Measurements from ENCODE around the gene CMBL. TPM values are rescaled to one million over a fixed set of nuclear protein-coding genes. Genes with fewer than 3 reads are reported as not detected.
A peak's percentile ranks its signal among the peaks of the same experiment; 100 is the strongest.

The CMBL gene
- total RNA-seq, 1 donor, result 9.0 TPM

GRCh38 chr5:10283927-10284635 is 23.6 kb downstream of the CMBL start:
- Histone ChIP-seq H3K27ac (ENCODE audit: low read depth, low read length) (no peak overlapping the region), H3K9me3 (ENCODE audit: low read depth, low read length) (no peaks in the 10 kb centered on the region), H3K4me2 (ENCODE audit: insufficient read depth, low read length) (no peak overlapping the region), H4K20me1 (ENCODE audit: insufficient read depth, low read length) (no peaks in the 10 kb centered on the region), H3K4me1 (ENCODE audit: insufficient read depth, low read length) (no peaks in the 10 kb centered on the region), H2AFZ (ENCODE audit: low read length) (peak overlapping the region; percentile 71), H3K27me3 (ENCODE audit: insufficient read depth, low read length) (no peaks in the 10 kb centered on the region), H3K79me2 (ENCODE audit: insufficient read depth, low read length) (no peaks in the 10 kb centered on the region), H3K4me3 (ENCODE audit: insufficient read depth, low read length) (no peak overlapping the region), H3K36me3 (ENCODE audit: insufficient read depth, low read length) (peaks cover 11% of the 10 kb centered on the region)
- DNase-seq (ENCODE audit: insufficient read length, low spot score, missing footprints), result peak; percentile 96
- TF ChIP-seq CTCF (IDR thresholded peaks at IDR 0.05; ENCODE audit: extremely low read depth, low read depth, low read length), result peak; percentile 94

GRCh38 chr5:10279925-10280720 is 27.6 kb downstream of the CMBL start:
- Histone ChIP-seq H3K27me3 (ENCODE audit: insufficient read depth, low read length) (no peaks in the 10 kb centered on the region), H2AFZ (ENCODE audit: low read length) (no peak overlapping the region), H4K20me1 (ENCODE audit: insufficient read depth, low read length) (no peaks in the 10 kb centered on the region), H3K27ac (ENCODE audit: low read depth, low read length) (no peak overlapping the region), H3K36me3 (ENCODE audit: insufficient read depth, low read length) (no peaks in the 10 kb centered on the region), H3K4me3 (ENCODE audit: insufficient read depth, low read length) (no peak overlapping the region), H3K79me2 (ENCODE audit: insufficient read depth, low read length) (no peaks in the 10 kb centered on the region), H3K4me1 (ENCODE audit: insufficient read depth, low read length) (no peaks in the 10 kb centered on the region), H3K4me2 (ENCODE audit: insufficient read depth, low read length) (no peak overlapping the region), H3K9me3 (ENCODE audit: low read depth, low read length) (no peaks in the 10 kb centered on the region)
- DNase-seq (ENCODE audit: insufficient read length, low spot score, missing footprints), result no peak
- TF ChIP-seq CTCF (IDR thresholded peaks at IDR 0.05; ENCODE audit: extremely low read depth, low read depth, low read length), result no peak

- H2AFZ ChIP-seq (ENCODE audit: low read length), result no peak overlapping the region
- no peaks in the 10 kb centered on the region for H4K20me1 ChIP-seq (ENCODE audit: insufficient read depth, low read length)
- no peaks in the 10 kb centered on the region for H3K36me3 ChIP-seq (ENCODE audit: insufficient read depth, low read length)
- no peaks in the 10 kb centered on the region for H3K79me2 ChIP-seq (ENCODE audit: insufficient read depth, low read length)
- H3K4me2 ChIP-seq (ENCODE audit: insufficient read depth, low read length), result no peak overlapping the region
- no peaks in the 10 kb centered on the region for H3K9me3 ChIP-seq (ENCODE audit: low read depth, low read length)
- no peak for TF ChIP-seq CTCF (IDR thresholded peaks at IDR 0.05; ENCODE audit: extremely low read depth, low read depth, low read length)
- H3K27ac ChIP-seq (ENCODE audit: low read depth, low read length), result no peak overlapping the region
- H3K27me3 ChIP-seq (ENCODE audit: insufficient read depth, low read length), result no peaks in the 10 kb centered on the region
- no peak overlapping the region for H3K4me3 ChIP-seq (ENCODE audit: insufficient read depth, low read length)
- no peak for DNase-seq (ENCODE audit: insufficient read length, low spot score, missing footprints)
- H3K4me1 ChIP-seq (ENCODE audit: insufficient read depth, low read length), result no peaks in the 10 kb centered on the region
Observed at GRCh38 chr5:10279328-10279727, 28.4 kb downstream of the CMBL start.

GRCh38 chr5:10278658-10279279 is 28.9 kb downstream of the CMBL start:
- Histone ChIP-seq H3K79me2 (ENCODE audit: insufficient read depth, low read length) (no peaks in the 10 kb centered on the region), H3K36me3 (ENCODE audit: insufficient read depth, low read length) (no peaks in the 10 kb centered on the region), H2AFZ (ENCODE audit: low read length) (no peak overlapping the region), H3K9me3 (ENCODE audit: low read depth, low read length) (no peaks in the 10 kb centered on the region), H3K27me3 (ENCODE audit: insufficient read depth, low read length) (no peaks in the 10 kb centered on the region), H4K20me1 (ENCODE audit: insufficient read depth, low read length) (no peaks in the 10 kb centered on the region), H3K4me1 (ENCODE audit: insufficient read depth, low read length) (no peaks in the 10 kb centered on the region), H3K4me3 (ENCODE audit: insufficient read depth, low read length) (no peak overlapping the region), H3K4me2 (ENCODE audit: insufficient read depth, low read length) (no peak overlapping the region), H3K27ac (ENCODE audit: low read depth, low read length) (no peak overlapping the region)
- no peak for DNase-seq (ENCODE audit: insufficient read length, low spot score, missing footprints)
- no peak for TF ChIP-seq CTCF (IDR thresholded peaks at IDR 0.05; ENCODE audit: extremely low read depth, low read depth, low read length)

All from osteoblast (primary cell).